Peyer's patch (tissue), 4 donors: Measurements from ENCODE around the gene GUCD1. TPM values are rescaled to one million over a fixed set of nuclear protein-coding genes. Genes with fewer than 3 reads are reported as not detected.

Source experiments
- DNase-seq, 3 donors: peaks; one replicate each; pipeline ENCODE4 v3.0.0-alpha.2; 2017 to 2019
- H3K27ac ChIP-seq, 4 donors: fragments of 200-600 bp; sonication (generic); one replicate each; pipeline ENCODE4 v1.5.1; 2016 to 2019
- H3K27me3 ChIP-seq, 2 donors: fragments of 200-600 bp; sonication (generic); one replicate each; pipeline ENCODE4 v1.5.1; 2019
- H3K36me3 ChIP-seq, 3 donors: fragments of 200-600 bp; sonication (generic); one replicate each; pipeline ENCODE4 v1.5.1; 2016 to 2019
- H3K4me1 ChIP-seq, 4 donors: fragments of 200-600 bp; sonication (generic); one replicate each; pipeline ENCODE4 v1.5.1; 2016 to 2019
- H3K4me3 ChIP-seq, 4 donors: fragments of 200-600 bp; sonication (generic); 1 replicate in 3 of 4; 2 replicates in 1 of 4; pipeline ENCODE4 v1.5.1; 2016 to 2019; ENCODE audit warnings: mild to moderate bottlenecking in 1 of 4
- H3K9me3 ChIP-seq, 4 donors: fragments of 200-600 bp; sonication (generic); one replicate each; pipeline ENCODE4 v1.5.1; 2016 to 2019; ENCODE audit warnings: mild to moderate bottlenecking in 1 of 4
- CTCF ChIP-seq, 6 experiments: fragments of 450-650 bp in 4 of 6; fragments of 200-600 bp in 2 of 6; sonication (generic) in 1 of 6; IDR thresholded peaks; one replicate each; pipeline ENCODE4 v1.5.1; 2017 to 2019; ENCODE audit warnings: antibody characterized with exemption in 6 of 6, mild to moderate bottlenecking in 3 of 6, moderate library complexity in 1 of 6
- POLR2A ChIP-seq, 2 donors: fragments of 450-650 bp; IDR thresholded peaks; one replicate each; pipeline ENCODE4 v1.5.1; 2017; ENCODE audit warnings: antibody characterized with exemption in 2 of 2, mild to moderate bottlenecking in 2 of 2, moderate library complexity in 2 of 2
- total RNA-seq, 4 donors: library from RNA; depleted of rRNA; stranded (reverse); fragments of >200 nt; gene quantifications; one replicate each; pipeline ENCODE4 v1.1.0, GENCODE V29; 2016

Gene GUCD1
- total RNA-seq, 4 donors from 2014 or later: 167 to 585 (median 458) TPM

- no peaks in the 10 kb centered on the region for H3K9me3 ChIP-seq
- no peak for DNase-seq
- H3K4me3 ChIP-seq: no peak overlapping the region
- no peaks in the 10 kb centered on the region for H3K27me3 ChIP-seq
- peaks cover 0 to 45% (median 2%) of the 10 kb centered on the region in 4 donors for H3K4me1 ChIP-seq
- H3K36me3 ChIP-seq: no peaks in the 10 kb centered on the region
- TF ChIP-seq CTCF (IDR thresholded peaks at IDR 0.05) (no peak), POLR2A (IDR thresholded peaks at IDR 0.05) (no peak)
- peak overlapping the region in 2 of 4 donors; percentile 6 to 47 for H3K27ac ChIP-seq
Observed at GRCh38 chr22:24506802-24507438, 48.0 kb downstream of the GUCD1 start.

- no peak overlapping the region for H3K27ac ChIP-seq
- H3K4me3 ChIP-seq: no peak overlapping the region
- no peaks in the 10 kb centered on the region for H3K9me3 ChIP-seq
- H3K36me3 ChIP-seq: no peaks in the 10 kb centered on the region
- no peak for TF ChIP-seq POLR2A (IDR thresholded peaks at IDR 0.05)
- TF ChIP-seq CTCF (IDR thresholded peaks at IDR 0.05): no peak
- no peak for DNase-seq
- peaks cover 0 to 30% (median 0%) of the 10 kb centered on the region in 4 donors for H3K4me1 ChIP-seq
- H3K27me3 ChIP-seq: no peaks in the 10 kb centered on the region
Observed at GRCh38 chr22:24504956-24505736, 49.8 kb downstream of the GUCD1 start.

- no peak for TF ChIP-seq POLR2A (IDR thresholded peaks at IDR 0.05)
- no peak for TF ChIP-seq CTCF (IDR thresholded peaks at IDR 0.05)
- Histone ChIP-seq H3K36me3 (no peaks in the 10 kb centered on the region), H3K27me3 (no peaks in the 10 kb centered on the region), H3K4me3 (no peak overlapping the region), H3K9me3 (no peaks in the 10 kb centered on the region), H3K27ac (no peak overlapping the region), H3K4me1 (peaks cover 0 to 26% (median 0%) of the 10 kb centered on the region in 4 donors)
- DNase-seq: no peak
Observed at GRCh38 chr22:24504540-24504939, 50.4 kb downstream of the GUCD1 start.

- H3K4me1 ChIP-seq: peaks cover 0 to 26% (median 0%) of the 10 kb centered on the region in 4 donors
- TF ChIP-seq CTCF (IDR thresholded peaks at IDR 0.05): no peak
- no peak for TF ChIP-seq POLR2A (IDR thresholded peaks at IDR 0.05)
- H3K27me3 ChIP-seq: no peaks in the 10 kb centered on the region
- no peak overlapping the region for H3K4me3 ChIP-seq
- H3K36me3 ChIP-seq: no peaks in the 10 kb centered on the region
- no peak overlapping the region for H3K27ac ChIP-seq
- no peak for DNase-seq
- no peaks in the 10 kb centered on the region for H3K9me3 ChIP-seq
Observed at GRCh38 chr22:24503843-24504338, 51.0 kb downstream of the GUCD1 start.

- Histone ChIP-seq H3K4me3 (no peak overlapping the region), H3K9me3 (no peaks in the 10 kb centered on the region), H3K4me1 (peaks cover 0 to 26% (median 0%) of the 10 kb centered on the region in 4 donors), H3K36me3 (no peaks in the 10 kb centered on the region), H3K27me3 (no peaks in the 10 kb centered on the region), H3K27ac (no peak overlapping the region)
- TF ChIP-seq POLR2A (IDR thresholded peaks at IDR 0.05): no peak
- peak; percentile 45 to 63 (median 53) for TF ChIP-seq CTCF (IDR thresholded peaks at IDR 0.05)
- DNase-seq: peak in 2 of 3 donors; percentile 84 to 88
Observed at GRCh38 chr22:24503137-24503842, 51.6 kb downstream of the GUCD1 start.
